ENCODE data around the gene SESN2.
A peak's percentile ranks its signal among the peaks of the same experiment; 100 is the strongest.
"Not testable (repeated sequence)": the region's sequence is repeated elsewhere in the genome, so short reads cannot be mapped to it uniquely, and the experiment has no call there.

The SESN2 gene

DNA sequence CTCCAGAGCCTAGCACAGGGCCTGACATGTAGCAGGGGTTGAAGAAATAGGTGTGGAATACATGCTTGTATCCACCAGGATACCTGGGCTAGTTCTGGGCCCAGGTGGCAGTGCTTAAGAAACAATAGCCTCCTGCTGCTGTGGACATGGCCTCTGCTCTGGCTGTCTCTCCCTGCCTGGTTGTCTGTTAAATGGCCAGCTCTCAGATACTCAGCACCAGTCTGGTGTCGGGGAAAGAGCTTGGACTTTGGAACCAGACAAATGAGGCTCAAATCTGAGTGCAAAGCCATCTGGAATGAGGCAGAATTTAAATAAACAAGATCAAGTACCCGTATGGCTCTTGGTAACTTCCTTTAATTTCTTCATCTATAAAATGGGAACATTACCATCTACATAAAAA lies 31.5 kb downstream of the SESN2 start:
- DNase-seq, result no peak

DNA sequence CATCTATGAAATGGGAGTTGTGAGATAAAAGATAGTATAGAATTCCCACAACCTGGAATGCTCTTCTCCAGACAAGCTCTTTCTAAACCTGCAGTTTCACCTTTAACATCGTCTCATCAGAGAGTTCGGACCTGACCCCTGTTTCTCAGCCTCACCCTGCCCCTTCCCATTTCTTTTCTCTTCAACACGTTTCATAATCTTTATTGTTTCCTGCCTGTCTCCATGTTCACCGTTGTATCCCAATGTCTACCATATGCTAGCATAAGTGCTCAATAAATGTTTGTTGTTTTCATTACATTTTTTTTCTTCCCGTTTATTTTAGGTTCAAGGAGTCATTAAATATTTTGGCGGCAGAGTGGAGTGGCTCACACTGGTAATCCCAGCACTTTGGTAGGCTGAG lies 32.4 kb downstream of the SESN2 start:
- DNase-seq, result no peak

- DNase-seq, result no peak
Measured at GRCh38 chr1:28295936-28296335, 36.6 kb downstream of the SESN2 start.

DNA sequence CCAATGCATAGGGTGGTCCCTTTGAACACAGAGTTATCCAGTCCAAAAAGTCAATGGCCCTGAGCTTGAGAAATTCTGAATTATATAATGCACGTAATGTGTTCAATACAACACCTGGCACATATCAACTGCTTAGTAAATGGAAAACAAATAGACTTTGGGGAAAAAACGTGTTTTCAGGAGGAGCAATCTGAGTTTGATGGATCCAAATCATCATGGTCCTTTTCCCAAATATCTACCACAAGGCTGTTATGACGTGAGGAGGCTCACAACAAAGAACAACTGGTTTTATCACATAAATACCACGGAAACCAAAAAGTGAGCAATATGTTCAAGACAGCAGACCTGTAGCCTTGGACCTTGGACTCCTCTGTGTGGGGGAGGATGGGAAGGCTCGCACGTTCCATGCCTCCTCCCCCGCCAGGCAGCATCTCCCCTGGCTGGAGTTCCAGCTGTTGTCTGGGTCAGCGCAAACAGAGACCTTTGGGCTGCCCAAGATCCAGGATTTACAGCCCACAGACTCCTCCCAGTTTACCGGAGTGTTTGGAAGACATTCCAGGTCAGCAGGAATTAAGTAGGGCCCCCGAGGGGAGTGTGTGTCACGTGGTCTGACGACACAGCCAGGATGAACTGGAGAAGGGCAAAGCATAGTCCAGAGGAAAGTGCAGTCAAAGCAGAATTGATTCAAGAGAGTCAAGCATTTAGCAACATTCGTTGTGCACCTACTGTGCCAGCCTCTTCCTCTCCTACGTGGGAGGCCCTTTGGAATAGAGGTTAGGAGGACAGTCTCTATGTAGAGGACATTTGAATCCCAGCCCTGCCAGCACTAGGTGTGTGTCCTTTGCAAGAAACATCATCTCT lies 37.3 kb downstream of the SESN2 start:
- DNase-seq, result no peak

DNA sequence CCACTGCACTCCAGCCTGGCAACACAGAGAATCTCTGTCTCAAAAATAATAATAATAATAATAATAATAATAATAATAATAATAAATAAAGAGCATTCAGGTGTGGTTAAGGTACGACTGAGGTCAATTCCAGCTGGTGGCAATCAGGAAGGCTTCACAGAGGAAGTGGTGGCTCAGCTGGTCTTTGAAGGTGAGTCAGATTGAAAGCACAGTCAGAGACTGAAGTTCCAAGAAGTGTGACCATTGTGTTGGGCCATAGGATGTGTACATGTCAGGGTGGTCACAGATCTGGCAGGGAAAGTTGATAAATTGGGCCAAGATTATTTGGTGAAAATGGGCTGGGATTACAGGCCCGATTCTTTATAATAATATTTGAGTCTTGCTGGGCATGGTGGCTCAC lies 38.5 kb downstream of the SESN2 start:
- DNase-seq, result no peak

DNA sequence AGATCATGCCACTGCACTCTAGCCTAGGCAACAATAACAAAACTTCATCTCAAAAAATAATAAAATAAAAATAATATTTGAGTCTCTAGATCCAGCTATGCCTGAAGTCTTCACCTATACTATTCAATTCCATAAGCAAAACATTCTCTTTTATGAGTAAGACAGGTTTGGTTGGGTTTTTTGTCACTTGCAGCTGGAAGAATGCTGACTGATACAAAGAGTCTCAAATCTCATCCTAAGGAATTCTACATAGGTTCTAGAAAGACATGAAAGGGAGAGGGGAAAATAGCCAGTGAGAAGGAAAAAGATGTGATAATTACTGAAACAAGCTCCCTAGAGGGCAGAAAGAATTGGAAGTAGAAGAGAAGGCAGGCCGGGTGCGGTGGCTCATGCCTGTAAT lies 39.1 kb downstream of the SESN2 start:
- DNase-seq, result no peak

- no peak for DNase-seq
Measured at GRCh38 chr1:28301368-28302174, 42.3 kb downstream of the SESN2 start.

DNA sequence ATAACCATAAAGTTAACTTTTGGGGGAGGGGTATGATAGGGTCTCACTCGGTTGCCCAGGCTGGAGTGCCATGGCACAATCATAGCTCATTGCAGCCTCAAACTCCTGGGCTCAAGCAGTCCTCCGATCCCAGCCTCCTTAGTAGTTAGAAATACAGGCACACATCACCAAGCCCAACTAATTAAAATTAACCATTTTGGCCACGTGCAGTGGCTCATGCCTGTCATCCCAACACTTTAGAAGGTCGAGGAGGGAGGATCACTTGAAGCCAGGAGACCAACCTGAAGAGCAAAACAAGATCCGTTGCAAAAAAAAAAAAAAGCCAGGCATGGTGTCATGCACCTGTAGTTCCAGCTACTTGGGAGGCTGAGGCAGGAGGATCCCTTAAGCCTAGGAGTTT lies 42.9 kb downstream of the SESN2 start:
- no peak for DNase-seq

- no peak for DNase-seq
Measured at GRCh38 chr1:28306301-28306949, 47.1 kb downstream of the SESN2 start.

DNA sequence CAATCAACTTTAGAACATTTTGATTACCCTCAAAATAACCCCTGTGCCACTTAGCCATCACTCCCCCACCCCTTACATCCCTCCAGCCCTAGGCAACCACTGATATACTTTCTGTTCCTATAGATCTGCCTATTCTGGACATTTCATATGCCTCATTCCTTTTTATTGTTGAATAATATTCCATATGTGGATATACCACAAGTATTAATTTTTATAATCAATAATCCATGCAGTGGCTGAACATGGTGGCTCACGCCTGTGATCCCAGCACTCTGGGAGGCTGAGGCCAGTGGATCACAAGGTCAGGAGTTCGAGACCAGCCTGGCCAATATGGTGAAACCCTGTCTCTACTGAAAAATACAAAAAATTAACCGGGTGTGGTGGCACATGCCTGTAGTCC lies 49.4 kb downstream of the SESN2 start:
- no peak for DNase-seq

DNA sequence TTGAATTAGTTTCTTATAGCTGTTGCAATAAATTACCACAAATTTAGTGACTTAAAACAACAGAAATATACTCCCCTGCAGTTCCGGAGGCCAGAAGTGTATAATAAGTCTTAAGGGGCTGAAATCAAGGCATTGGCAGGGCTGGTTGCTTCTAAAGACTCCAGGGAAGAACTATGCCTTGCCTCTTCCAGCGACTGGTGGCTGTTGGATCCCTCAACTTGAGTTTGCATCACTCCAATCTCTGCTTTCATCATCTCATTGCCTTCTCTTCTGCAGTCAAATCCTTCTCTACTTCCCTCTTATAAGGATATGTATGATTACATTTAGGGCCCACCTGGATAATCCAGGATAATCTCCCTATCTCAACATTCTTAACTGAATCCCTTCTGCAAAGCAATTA lies 50.4 kb downstream of the SESN2 start:
- DNase-seq, result no peak

DNA sequence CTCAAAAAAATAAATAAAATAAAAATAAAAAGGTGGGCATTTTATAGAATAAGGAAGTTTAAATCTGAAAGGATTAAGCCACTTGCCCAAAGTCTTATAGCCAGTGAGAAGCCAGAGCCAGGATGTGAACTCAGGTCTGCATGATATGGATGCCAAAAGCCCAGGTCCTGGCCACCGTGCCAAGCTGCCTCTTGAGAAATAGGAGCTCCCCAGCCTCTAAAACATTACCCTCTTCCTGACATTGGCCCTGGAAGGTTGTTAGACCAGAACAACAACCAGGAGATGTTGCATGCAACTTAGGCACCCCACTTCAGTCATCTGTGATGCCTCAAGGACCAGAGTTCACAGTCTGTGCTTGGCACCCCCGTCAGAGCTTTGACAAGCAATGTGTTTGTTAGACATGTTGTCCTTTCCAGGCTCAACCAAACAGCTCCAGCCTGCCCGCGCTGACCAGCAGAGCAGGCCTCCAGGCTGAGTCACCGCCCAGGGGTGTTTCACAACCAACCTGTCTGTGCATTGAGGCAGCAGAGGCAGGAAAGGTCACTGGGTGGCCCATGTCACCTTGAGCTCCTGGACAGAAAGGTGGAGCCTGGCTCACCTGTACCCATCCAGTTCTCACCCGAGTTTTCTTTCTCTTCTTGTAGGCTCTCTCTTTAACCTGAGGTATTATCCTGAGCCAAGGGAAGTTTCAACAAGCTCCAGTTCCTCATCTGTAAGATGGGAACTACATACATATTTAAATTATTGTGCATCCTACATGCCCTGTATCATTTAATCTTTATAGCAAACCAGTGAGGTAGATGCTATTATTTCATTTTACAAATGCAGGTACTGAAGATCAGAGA lies 54.6 kb downstream of the SESN2 start:
- DNase-seq, result no peak

DNA sequence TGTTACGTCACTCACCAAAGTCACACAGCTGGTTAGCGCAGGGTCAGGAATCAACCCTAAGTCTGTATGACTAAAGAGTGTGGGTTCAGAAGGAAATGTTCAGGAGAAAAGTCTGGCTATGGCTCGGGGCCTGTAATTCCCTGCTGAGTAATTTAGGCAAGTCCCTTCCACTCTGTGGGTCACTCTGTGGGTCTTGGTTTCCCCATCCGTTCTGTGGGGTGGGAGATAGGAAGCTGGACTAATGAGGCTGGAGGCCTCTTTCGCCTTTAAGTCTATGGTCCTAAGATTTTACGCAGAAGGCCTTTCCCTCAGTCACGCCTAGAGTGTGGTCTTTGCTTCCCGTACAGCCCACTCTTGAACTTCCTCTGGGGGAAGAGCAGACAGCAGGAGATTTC lies 55.2 kb downstream of the SESN2 start:
- DNase-seq, result no peak

DNA sequence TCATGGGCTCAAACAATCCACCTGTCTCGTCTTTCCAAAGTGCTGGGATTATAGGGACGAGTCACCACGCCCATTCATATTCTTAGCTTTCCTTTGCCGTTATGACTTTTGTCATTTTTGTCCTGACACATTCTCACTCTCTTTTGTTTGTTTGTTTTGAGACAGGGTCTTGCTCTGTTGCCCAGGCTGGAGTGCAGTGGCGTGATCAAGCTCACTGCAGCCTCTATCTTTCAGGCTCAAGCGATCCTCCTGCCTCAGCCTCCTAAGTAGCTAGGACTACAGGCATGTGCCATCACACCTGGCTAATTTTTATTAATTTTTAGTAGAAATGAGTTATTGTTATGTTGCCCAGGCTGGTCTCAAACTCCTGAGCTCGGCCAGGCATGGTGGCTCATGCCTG lies 57.7 kb downstream of the SESN2 start:
- DNase-seq, result no peak

DNA sequence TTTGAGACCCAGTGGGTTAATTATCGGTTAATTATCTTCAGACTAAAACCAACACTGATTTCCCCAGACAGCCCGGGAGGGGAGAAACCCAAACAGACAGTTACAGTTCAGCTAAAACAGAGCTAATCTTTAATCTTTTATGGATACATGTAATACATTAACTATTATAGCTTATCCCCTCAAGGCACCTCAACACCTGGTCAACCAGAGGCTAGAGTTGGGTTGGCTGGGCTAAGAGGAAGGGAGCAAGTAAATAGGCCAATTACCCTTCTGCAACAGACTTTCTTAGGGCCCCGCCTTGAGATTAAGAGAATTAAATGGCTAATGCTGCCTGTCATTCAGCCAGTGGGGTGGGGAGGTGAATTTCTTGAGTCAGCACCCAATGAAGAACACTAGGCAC lies 62.9 kb downstream of the SESN2 start:
- DNase-seq, result peak; percentile 41

DNA sequence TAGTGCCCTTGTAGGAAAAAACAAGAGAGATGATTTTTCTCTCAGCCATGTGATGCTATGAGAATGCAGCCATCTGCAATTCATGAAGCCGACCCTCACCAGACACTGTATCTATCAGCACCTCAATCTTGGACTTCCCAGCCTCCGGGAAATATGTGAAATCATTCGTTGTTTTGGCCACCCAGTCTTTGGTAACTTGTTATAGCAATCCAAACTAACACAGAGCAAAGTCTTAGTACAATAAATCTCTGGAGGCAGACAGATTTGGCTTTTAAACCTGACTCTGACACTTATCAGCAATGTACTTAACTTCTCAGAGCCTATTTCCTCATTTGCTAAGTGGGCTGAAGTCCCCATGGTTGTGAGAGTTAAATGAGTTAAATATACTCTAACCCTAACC lies 64.4 kb downstream of the SESN2 start:
- no peak for DNase-seq

DNA sequence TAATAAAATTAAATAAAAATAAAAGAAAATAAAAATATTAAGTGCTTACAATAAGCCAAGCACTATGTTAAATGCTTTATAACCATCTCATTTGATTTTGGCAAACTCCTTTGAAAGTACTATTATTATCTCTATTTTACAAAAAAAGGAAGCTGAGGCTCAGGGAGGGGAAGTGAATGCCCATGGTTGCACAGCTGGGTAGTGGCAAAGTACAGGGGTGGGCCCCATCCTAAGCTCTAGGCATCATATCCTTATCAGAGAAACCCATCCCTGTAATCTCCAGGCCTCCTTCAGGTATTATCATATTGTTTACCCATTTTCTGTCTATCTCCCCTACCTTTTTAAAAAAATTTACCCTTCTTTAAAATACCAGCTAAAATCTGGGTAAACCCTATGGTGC lies 67.2 kb downstream of the SESN2 start:
- no peak for DNase-seq

- no peak for DNase-seq
Measured at GRCh38 chr1:28326984-28327383, 67.7 kb downstream of the SESN2 start.

- DNase-seq, result not testable (repeated sequence)
Measured at GRCh38 chr1:28327431-28327830, 68.1 kb downstream of the SESN2 start.

DNA sequence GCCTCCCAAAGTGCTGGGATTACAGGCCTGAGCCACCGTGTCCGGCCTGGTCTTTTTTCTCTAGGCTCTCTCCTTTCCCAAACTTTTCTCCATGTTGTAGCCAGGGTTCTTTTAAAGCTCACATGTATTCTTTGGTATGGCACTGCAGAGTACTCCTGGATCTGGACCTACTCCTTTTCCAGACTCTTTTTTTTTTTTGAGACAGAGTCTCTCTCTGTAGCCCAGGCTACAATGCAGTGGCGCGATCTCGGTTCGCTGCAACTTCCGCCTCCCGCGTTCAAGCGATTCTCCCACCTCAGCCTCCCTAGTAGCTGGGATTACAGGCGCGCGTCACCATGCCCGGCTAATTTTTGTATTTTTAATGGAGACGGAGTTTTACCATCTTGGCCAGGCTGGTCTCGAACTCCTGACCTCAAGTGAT lies 68.9 kb downstream of the SESN2 start:
- no peak for DNase-seq

- DNase-seq, result no peak
Measured at GRCh38 chr1:28329395-28330153, 70.3 kb downstream of the SESN2 start.

Measured in NCI-H1105 (cell line).